Gastrocnemius medialis (tissue), 4 donors: ENCODE results near the gene SIPA1L2.

Source experiments
- POLR2A ChIP-seq, 2 donors: fragments of 450-650 bp; IDR thresholded peaks; one replicate each; pipeline ENCODE4 v1.6.1; 2017; ENCODE audit warnings: antibody characterized with exemption in 2 of 2, mild to moderate bottlenecking in 2 of 2, moderate library complexity in 2 of 2
- TF ChIP-seq, protein P1 (sequence below), 5 experiments: fragments of 450-650 bp in 3 of 5; fragments of 200-600 bp in 2 of 5; sonication (generic) in 2 of 5; IDR thresholded peaks in 4 of 5; conservative IDR thresholded peaks in 1 of 5; 1 replicate in 4 of 5; 2 replicates in 1 of 5; pipeline ENCODE4 v1.5.1; 2016 to 2019; ENCODE audit warnings: antibody characterized with exemption in 5 of 5, mild to moderate bottlenecking in 3 of 5, moderate library complexity in 3 of 5

DNA sequence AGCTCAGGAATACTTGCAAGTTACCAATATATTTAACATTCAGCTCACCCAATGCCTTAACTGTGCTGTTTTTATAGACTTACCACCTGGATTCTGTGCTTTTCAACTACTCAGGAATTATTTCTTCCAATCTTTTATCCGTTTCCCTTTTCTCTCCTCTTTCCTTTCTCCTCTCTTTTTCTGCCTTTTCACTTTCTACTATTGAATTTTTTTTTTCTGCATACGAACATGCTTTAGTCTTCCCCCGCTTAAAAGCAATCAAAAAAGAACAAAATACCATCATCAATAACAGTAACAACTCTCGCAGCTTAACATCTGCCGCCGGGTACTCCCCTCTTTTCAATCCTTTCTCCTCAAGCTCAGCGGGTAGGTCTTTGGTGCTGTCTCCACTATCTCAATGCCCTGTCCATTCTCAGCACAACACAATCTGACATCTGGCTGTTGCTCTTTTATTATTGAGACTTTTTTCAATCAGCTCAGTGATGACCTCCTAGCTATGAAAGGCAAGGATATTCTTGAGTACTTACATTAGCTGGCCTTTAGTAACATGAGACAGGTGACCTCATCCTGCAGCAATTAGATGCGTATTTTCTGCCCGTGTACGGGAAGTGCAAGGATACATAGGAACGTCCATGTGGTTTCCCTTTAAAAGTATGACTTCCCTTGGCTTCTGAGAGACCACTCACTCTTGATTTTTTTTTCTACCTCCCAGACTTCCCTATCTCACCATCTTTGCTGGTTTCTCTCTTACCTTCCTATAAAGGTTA is 40.2 kb upstream of the SIPA1L2 start:
- TF ChIP-seq, protein P1, sequence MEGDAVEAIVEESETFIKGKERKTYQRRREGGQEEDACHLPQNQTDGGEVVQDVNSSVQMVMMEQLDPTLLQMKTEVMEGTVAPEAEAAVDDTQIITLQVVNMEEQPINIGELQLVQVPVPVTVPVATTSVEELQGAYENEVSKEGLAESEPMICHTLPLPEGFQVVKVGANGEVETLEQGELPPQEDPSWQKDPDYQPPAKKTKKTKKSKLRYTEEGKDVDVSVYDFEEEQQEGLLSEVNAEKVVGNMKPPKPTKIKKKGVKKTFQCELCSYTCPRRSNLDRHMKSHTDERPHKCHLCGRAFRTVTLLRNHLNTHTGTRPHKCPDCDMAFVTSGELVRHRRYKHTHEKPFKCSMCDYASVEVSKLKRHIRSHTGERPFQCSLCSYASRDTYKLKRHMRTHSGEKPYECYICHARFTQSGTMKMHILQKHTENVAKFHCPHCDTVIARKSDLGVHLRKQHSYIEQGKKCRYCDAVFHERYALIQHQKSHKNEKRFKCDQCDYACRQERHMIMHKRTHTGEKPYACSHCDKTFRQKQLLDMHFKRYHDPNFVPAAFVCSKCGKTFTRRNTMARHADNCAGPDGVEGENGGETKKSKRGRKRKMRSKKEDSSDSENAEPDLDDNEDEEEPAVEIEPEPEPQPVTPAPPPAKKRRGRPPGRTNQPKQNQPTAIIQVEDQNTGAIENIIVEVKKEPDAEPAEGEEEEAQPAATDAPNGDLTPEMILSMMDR (IDR thresholded peaks at IDR 0.05 in 4 of 5, conservative IDR thresholded peaks at IDR 0.05 in 1 of 5), result no peak
- no peak for TF ChIP-seq POLR2A (IDR thresholded peaks at IDR 0.05)
